Stimulated activated naive CD8-positive, alpha-beta T cell treated with anti-CD3 and anti-CD28 coated beads, Interleukin-15, Interleukin-2, amounts not matched to agents 100 ng/mL and 50 ng/mL, for 24 hours (primary cell): Measurements from ENCODE around the gene RFX2.

Experiments
- H3K27ac Mint-ChIP-seq: one replicate; pipeline ENCODE4 v1.8.0; 2021; ENCODE audit warnings: mild to moderate bottlenecking, mixed read lengths
- H3K27me3 Mint-ChIP-seq: one replicate; pipeline ENCODE4 v1.8.0; 2021; ENCODE audit warnings: mixed read lengths
- H3K36me3 Mint-ChIP-seq: one replicate; pipeline ENCODE4 v1.8.0; 2021; ENCODE audit warnings: low read depth, mixed read lengths
- H3K4me1 Mint-ChIP-seq: one replicate; pipeline ENCODE4 v1.8.0; 2021; ENCODE audit warnings: low read depth, mixed read lengths
- H3K4me3 Mint-ChIP-seq: one replicate; pipeline ENCODE4 v1.8.0; 2021; ENCODE audit warnings: mild to moderate bottlenecking, mixed read lengths
- H3K9me3 Mint-ChIP-seq: one replicate; pipeline ENCODE4 v1.8.0; 2021; ENCODE audit warnings: mixed read lengths

Gene RFX2

DNA sequence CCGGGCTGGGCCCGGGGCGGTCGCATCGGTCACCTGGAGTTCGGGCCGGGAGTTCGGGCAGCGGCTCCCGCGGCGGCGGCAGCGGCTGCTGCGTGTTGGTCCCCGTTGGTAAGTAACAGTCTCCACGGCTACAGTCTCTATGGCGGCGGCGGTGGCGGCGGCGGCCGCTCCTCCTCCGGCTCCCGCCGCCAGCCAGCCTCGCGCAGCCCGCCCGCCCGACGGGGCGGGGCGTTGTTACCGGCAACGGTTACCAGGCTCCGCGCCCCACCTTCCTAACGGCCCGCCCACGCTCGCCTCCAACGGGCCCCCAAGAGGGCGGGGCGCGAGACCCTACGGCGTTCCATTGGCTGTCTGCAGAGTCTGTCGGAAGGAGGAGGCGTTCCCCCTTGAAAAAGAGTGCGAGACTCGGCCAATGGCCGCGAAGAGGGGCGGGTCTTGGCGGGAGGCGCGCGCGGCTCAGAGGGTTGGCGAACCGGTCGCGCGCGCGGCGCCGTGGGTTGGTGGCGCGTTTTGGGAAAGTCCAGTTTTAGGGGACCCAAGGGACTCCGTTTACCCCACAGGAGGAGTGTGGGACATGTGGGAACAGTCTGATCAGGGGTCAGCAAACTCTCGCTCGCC, at the start of gene RFX2:
TSS of gene RFX2 (minus strand) at position 141 of the 618 bp plus-strand sequence. CDS start 63,004 bp downstream, outside the sequence.
- peaks cover 24% of the 10 kb centered on the region for H3K4me1 Mint-ChIP-seq
- H3K9me3 Mint-ChIP-seq: no peaks in the 10 kb centered on the region
- H3K27ac Mint-ChIP-seq: peak within 1 kb of the TSS; percentile 85
- H3K36me3 Mint-ChIP-seq: no peaks in the 10 kb centered on the region
- H3K4me3 Mint-ChIP-seq: peak within 1 kb of the TSS; percentile 92
- peaks cover 17% of the 10 kb centered on the region for H3K27me3 Mint-ChIP-seq

DNA sequence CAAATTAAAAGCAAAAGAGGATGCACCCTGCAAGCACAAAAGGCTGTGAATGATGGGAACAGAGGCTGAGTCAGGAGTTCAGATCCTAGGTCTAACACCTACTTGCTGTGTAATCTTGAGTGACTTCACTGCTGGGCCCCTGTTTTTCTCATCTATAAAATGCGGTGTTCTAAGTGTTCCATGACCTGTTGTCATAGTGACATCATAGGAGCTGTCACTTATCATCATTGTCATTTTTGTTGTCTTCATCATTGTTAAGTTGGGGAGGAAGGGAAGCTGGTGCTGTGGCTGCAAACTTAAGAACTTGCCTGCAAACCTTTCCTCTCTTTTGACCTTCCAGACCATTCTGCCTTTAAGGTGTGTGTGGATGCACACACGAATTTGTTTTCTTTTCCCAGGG, 45.7 kb upstream of the RFX2 start:
- H3K27ac Mint-ChIP-seq: no peak overlapping the region
- no peak overlapping the region for H3K4me3 Mint-ChIP-seq
- peaks cover 5% of the 10 kb centered on the region for H3K9me3 Mint-ChIP-seq
- no peaks in the 10 kb centered on the region for H3K27me3 Mint-ChIP-seq
- no peaks in the 10 kb centered on the region for H3K36me3 Mint-ChIP-seq
- H3K4me1 Mint-ChIP-seq: peaks cover 2% of the 10 kb centered on the region

DNA sequence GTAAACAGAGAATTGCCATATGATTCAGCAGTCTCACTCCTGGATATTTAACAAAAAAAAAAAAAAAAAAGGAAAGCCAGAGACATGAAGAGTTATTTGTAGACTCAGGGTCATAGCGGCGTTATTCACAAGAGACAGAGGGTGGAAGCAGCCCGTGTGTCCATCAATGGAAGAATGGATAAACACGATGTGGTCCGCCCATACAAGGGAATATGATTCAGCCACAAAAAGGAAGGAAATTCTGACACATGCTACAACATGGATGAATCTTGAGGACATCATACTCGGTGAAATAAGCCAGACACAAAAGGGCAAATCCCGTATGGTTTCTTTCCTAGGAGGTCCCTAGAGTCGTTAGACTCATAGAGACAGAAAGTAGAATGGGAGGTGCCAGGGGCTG, 40.0 kb upstream of the RFX2 start:
- H3K27ac Mint-ChIP-seq: no peak overlapping the region
- H3K36me3 Mint-ChIP-seq: no peaks in the 10 kb centered on the region
- no peaks in the 10 kb centered on the region for H3K27me3 Mint-ChIP-seq
- no peaks in the 10 kb centered on the region for H3K4me1 Mint-ChIP-seq
- no peaks in the 10 kb centered on the region for H3K9me3 Mint-ChIP-seq
- no peak overlapping the region for H3K4me3 Mint-ChIP-seq

DNA sequence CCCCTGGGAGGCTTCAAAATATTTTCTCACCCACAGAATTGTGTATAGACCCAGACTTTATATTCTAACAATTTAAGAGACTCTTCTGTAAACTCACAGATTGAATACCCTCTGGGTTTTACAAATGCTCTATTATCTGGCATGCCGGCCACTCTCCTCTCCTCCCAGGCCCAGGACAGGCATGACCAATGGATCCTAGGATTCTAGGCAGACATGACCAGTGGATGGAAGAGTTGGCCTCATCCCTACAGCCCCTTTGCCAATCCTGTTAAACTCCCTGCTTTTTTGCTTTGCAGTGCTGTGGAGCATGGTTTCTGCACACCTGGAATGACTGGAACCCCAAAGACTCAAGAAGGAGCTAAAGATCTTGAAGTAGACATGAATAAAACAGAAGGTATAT, 30.9 kb upstream of the RFX2 start:
- Mint-ChIP-seq H3K36me3 (no peaks in the 10 kb centered on the region), H3K27ac (no peak overlapping the region), H3K9me3 (no peaks in the 10 kb centered on the region), H3K4me3 (no peak overlapping the region), H3K4me1 (no peaks in the 10 kb centered on the region), H3K27me3 (no peaks in the 10 kb centered on the region)

DNA sequence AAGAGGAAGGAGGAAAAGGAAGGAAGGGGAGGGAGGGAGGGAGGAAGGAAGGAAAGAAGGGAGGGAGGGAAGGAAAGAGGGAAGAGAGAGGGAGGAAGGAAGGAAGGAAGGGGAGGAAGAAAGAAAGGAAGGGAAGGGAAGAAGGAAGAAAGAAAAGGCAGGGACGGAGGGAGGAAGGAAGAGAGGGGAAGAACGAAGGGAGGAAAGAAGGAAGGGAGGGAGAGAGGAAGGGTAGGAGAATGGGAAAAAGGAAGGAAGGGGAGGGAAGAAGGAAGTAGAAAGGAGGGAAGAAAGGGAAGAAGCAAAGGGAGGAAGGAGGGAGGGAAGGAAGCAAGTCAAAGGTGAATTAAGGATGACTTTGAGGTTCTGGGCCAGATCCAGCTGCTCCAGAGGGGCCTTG, 28.2 kb upstream of the RFX2 start:
- Mint-ChIP-seq H3K27me3 (no peaks in the 10 kb centered on the region), H3K27ac (no peak overlapping the region), H3K9me3 (no peaks in the 10 kb centered on the region), H3K36me3 (no peaks in the 10 kb centered on the region), H3K4me1 (no peaks in the 10 kb centered on the region), H3K4me3 (no peak overlapping the region)

DNA sequence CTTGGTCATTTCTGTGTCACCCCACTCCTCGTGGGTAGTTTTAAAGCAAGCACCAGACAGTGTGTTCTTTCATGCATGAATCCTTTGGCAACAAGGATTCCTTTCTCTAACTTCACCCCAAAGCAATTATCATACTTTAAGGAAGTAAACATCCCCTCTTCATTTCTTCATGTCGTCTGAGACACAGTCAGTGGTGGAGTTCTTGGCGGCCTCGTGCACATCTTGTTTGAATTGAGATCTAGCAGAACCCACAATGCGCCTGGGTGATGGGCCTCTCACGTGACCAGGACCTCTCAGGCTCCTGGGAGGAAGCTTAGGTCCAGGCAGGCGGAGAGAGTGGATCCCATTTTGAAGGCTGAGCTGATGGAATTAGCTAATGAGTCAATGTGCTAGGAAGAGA, 27.8 kb upstream of the RFX2 start:
- H3K9me3 Mint-ChIP-seq: no peaks in the 10 kb centered on the region
- no peak overlapping the region for H3K4me3 Mint-ChIP-seq
- H3K27ac Mint-ChIP-seq: no peak overlapping the region
- no peaks in the 10 kb centered on the region for H3K4me1 Mint-ChIP-seq
- no peaks in the 10 kb centered on the region for H3K36me3 Mint-ChIP-seq
- no peaks in the 10 kb centered on the region for H3K27me3 Mint-ChIP-seq

DNA sequence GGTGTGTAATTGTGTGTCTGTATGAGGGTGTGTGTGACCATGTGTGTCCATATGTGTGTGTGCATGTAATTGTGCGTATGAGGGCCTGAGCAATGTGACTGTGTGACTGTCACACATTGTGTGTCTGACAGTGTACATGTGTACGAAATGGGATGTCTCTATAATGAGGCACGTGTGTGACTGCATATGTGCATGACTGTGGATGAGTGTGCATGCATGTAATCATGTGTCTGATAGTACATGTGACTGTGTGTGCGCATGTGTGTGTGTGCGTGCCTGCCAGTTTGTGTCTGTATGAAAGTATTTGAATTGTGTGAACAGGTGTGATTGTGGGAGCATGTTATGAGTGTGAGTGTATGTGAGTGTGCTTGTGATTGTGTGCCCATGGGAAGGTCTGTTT, 22.9 kb upstream of the RFX2 start:
- Mint-ChIP-seq H3K27me3 (no peaks in the 10 kb centered on the region), H3K9me3 (no peaks in the 10 kb centered on the region), H3K27ac (no peak overlapping the region), H3K36me3 (no peaks in the 10 kb centered on the region), H3K4me3 (no peak overlapping the region), H3K4me1 (no peaks in the 10 kb centered on the region)

DNA sequence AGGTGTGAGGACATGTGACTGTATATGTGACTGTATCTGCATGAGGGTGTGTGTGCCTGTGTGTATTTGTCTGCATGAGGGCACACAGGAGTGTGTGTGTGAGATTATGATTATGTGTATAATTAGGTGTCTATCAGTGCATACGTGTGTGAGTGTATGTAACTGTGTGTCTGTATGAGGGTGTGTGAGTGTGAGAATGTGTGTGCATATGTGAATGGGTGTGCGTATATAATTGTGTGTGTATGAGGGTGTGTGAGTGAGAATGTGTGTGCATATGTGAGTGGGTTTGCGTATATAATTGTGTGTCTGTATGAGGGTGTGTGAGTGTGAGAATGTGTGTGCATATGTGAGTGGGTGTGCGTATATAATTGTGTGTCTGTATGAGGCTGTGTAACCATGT, 22.2 kb upstream of the RFX2 start:
- Mint-ChIP-seq H3K27me3 (no peaks in the 10 kb centered on the region), H3K9me3 (peaks cover 3% of the 10 kb centered on the region), H3K4me3 (no peak overlapping the region), H3K27ac (no peak overlapping the region), H3K36me3 (no peaks in the 10 kb centered on the region), H3K4me1 (no peaks in the 10 kb centered on the region)

DNA sequence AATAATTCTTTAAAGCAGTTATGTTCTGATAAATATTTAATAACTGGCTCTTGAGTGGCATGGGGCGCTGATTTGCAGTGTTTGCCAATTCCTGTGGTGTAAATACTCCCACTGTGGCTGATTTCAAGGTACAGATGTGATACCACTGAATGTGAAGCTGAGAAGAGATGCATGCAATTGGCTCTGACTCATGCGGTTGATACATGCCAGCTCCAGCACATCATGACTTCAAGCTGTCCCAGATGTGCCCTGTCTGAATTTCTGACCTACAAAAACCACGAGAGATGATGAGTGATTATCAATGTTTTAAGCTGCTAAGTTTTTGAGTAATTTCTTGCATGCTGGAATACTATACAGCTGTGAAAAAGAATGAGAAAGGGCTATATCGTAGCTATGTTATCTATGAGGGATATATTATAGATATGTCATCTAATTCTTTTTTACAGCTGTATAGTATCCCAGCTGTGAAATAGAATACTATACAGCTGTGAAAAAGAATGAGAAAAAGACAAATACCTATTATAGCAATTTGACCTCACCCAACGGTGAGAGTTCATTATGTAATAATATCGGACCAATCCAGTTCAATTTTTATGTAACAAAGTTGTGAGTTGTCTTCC, 17.5 kb upstream of the RFX2 start:
- Mint-ChIP-seq H3K4me1 (no peaks in the 10 kb centered on the region), H3K27ac (no peak overlapping the region), H3K4me3 (no peak overlapping the region), H3K27me3 (no peaks in the 10 kb centered on the region), H3K36me3 (no peaks in the 10 kb centered on the region), H3K9me3 (peaks cover 3% of the 10 kb centered on the region)

DNA sequence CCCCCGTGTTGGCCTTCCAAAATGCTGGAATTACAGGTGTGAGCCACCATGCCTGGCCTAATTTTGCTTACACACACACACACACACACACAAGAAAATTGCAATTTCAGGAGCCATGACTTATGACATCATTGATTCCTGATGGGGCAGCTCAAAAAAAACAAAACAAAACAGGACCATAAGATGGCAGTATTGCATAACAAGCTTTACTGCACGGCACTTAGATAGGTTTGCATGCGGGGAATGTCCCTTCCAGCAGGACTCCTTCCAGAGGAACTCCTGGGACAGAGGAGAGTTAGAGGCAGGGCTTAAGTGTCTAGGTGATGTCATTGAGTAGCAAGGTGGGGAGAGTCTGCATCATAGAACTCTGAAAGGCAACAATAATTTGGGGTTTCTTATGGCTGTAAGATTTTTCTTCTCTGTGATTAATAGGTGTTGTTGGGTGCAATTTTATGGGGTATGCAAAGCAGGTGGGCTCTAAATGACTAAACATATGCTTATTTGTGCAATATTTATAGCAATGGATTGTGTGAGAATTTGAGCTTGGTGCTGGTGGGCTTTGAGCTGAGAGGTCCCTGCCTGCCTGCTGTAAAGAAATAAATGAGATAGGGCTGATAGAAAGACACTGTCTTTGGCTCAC, 16.2 kb upstream of the RFX2 start:
- H3K4me3 Mint-ChIP-seq: no peak overlapping the region
- H3K27me3 Mint-ChIP-seq: no peaks in the 10 kb centered on the region
- H3K27ac Mint-ChIP-seq: no peak overlapping the region
- no peaks in the 10 kb centered on the region for H3K36me3 Mint-ChIP-seq
- peaks cover 3% of the 10 kb centered on the region for H3K9me3 Mint-ChIP-seq
- H3K4me1 Mint-ChIP-seq: no peaks in the 10 kb centered on the region

DNA sequence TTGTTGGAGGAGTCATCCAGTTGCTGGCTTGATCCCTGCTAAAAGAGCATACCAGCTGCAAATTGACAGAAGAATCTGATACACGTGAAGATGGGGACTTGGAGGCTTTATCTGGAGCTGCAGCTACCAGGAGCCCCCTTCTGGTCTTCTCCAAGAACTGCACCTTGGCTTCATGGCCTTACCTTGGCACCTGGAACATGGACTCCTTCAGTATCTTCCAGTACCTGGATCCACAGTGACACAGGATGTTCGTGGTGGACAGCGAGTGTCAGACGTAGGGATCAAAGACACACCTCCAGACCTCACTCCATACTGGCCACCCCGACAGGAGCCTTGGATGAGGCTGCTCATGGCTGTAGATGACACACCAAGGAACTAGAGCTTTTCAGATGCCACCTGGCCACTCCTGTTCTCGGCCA, 15.3 kb upstream of the RFX2 start:
- peaks cover 3% of the 10 kb centered on the region for H3K9me3 Mint-ChIP-seq
- no peak overlapping the region for H3K27ac Mint-ChIP-seq
- H3K4me1 Mint-ChIP-seq: no peaks in the 10 kb centered on the region
- no peaks in the 10 kb centered on the region for H3K27me3 Mint-ChIP-seq
- H3K4me3 Mint-ChIP-seq: no peak overlapping the region
- H3K36me3 Mint-ChIP-seq: no peaks in the 10 kb centered on the region

DNA sequence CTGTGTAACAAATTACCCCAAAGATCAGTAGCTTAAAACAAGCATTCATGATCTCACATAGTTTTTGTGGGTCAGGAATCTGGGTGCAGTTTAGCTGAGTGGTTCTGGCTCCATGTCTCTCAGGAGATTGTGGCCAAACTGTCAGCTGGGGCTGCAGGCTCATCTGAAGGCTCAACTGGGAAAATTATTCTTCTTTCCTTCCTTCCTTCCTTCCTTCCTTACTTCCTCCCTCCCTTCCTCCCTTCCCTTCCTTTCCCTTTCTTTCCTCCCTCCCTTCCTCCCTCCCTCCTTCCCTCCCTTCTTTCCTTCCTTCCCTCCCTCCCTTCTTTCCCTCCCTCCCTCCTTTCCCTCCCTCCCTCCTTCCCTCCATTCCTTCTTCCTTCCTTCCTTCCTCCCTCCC, 8.7 kb upstream of the RFX2 start:
- no peaks in the 10 kb centered on the region for H3K27me3 Mint-ChIP-seq
- no peak overlapping the region for H3K27ac Mint-ChIP-seq
- H3K4me3 Mint-ChIP-seq: no peak overlapping the region
- H3K36me3 Mint-ChIP-seq: no peaks in the 10 kb centered on the region
- no peaks in the 10 kb centered on the region for H3K4me1 Mint-ChIP-seq
- H3K9me3 Mint-ChIP-seq: peaks cover 7% of the 10 kb centered on the region

DNA sequence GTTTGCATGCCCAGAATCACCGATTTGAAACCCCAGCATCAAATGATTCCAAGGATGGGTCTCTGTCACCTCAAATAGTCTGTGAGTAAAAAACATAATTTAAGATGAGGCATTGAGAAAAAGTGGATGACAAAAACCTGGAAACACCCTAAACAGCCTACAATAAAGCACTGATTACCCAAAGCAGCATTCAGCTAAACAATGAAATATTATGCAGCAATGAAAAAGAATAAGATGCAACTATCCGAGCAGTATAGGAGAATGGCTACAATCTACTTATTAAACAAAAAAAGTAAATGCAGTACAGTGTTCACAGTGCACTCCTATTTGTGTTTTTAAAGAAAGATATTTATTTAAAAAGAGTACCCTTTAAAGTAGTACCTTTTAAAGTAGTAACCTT, 7.7 kb upstream of the RFX2 start:
- Mint-ChIP-seq H3K27ac (no peak overlapping the region), H3K27me3 (no peaks in the 10 kb centered on the region), H3K9me3 (peaks cover 7% of the 10 kb centered on the region), H3K36me3 (no peaks in the 10 kb centered on the region), H3K4me1 (no peaks in the 10 kb centered on the region), H3K4me3 (no peak overlapping the region)

DNA sequence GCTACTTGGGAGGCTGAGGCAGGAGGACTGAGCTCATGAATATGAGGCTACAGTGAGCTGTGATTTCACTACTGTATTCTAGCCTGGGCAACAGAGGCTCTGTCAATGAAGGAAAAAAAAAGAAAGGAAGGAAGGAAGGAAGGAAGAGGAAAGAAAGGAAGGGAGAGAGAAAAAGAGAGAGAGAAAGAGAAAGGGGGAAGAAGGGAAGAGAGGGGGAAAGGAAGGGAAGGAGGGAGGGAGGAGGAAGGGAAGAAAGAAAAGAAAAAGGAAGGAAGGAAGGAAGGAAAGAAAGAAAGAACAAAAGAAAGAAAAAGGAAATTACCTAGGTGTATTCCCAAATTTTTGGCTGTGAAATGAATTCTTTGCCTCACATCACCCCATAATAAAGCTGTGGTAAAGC, 7.2 kb upstream of the RFX2 start:
- Mint-ChIP-seq H3K9me3 (peaks cover 7% of the 10 kb centered on the region), H3K27ac (no peak overlapping the region), H3K36me3 (no peaks in the 10 kb centered on the region), H3K4me3 (no peak overlapping the region), H3K4me1 (no peaks in the 10 kb centered on the region), H3K27me3 (no peaks in the 10 kb centered on the region)

DNA sequence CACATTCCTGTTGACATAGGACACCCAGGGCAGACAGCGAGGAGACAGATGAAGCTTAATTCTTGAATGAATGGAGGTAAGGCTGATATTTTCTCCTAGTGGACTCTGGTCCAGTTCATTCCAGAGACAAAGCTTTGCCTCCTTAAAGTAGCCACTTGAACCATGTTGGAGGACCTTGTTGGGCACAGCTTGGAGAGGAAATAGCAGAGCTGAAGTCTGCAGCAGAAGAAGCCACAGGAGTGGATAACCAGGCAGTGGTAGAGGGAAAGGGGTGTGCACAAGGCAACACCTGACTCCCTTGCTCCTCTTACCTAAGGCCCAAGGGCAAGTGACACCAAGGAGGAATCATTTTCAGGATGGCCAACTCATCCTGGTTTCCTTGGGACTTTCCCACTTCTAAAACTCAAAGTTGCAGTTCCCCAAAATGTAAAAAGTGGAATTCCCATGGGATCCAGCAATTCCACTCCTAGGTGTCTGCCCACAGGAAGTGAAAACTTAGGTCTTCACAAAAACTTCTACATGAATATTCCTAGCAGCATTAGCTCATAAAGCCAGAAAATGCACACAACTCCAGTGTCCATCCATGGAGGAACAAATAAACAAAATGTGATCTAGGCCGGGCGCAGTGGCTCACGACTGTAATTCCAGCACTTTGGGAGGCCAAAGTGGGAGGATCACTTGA, 6.6 kb upstream of the RFX2 start:
- Mint-ChIP-seq H3K4me3 (no peak overlapping the region), H3K27me3 (no peaks in the 10 kb centered on the region), H3K4me1 (no peaks in the 10 kb centered on the region), H3K27ac (no peak overlapping the region), H3K9me3 (peaks cover 7% of the 10 kb centered on the region), H3K36me3 (no peaks in the 10 kb centered on the region)
